ENCODE data around the gene EIF5A.

Gene EIF5A

GRCh38 chr17:7285679-7286078 lies 21.7 kb upstream of the EIF5A start:
- no peak for DNase-seq

GRCh38 chr17:7289256-7290032 lies 18.0 kb upstream of the EIF5A start:
- DNase-seq = no peak

- DNase-seq = no peak
Measured at GRCh38 chr17:7290166-7290565, 17.3 kb upstream of the EIF5A start.

GRCh38 chr17:7290685-7291084 lies 16.7 kb upstream of the EIF5A start:
- DNase-seq = no peak

GRCh38 chr17:7292194-7292593 lies 15.2 kb upstream of the EIF5A start:
- DNase-seq = no peak

- no peak for DNase-seq
Measured at GRCh38 chr17:7292729-7293128, 14.7 kb upstream of the EIF5A start.

GRCh38 chr17:7293159-7293558 lies 14.3 kb upstream of the EIF5A start:
- no peak for DNase-seq

- DNase-seq = no peak
Measured at GRCh38 chr17:7293816-7294613, 13.4 kb upstream of the EIF5A start.

- DNase-seq = no peak
Measured at GRCh38 chr17:7294614-7295153, 12.7 kb upstream of the EIF5A start, which contains the start of gene YBX2. YBX2 (minus strand) TSS chr17:7294639; CDS start chr17:7294500, 139 bp downstream.

GRCh38 chr17:7295230-7296180 lies 11.9 kb upstream of the EIF5A start:
- no peak for DNase-seq

DNA sequence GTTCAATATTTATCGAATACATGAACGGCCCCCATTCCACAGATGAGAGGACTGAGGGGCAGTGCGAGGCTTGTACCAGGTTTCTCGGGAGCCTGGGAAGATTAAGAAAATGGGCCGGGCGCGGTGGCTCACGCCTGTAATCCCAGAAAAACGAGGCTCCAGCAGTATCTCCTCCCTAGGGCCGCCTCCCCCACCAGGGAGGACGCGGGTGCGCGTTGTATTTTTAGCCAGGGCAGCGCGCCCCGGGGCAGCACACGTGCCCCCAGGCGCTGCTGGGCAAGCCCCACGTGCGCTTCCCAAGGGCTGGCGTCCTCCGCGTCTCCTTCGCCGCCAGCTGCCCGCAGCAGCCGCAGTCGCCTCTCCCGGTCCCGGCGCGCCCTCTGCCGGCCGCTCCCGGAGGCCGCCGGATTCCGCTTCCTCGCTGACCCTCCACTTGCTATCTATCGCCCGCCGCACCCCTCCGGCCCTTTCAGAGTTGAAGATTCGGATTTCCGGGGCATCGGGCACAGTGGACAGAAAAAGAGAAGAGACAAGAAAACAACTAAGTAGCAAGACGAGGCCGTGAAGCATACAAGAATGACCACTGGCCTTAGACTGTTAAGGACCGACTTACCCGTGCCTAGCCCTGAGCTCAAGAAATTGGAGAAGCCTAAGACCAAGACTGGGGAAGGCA lies 11.1 kb upstream of the EIF5A start:
- peak; percentile 61 to 72 for DNase-seq

GRCh38 chr17:7304179-7304578 lies 3.2 kb upstream of the EIF5A start:
- no peak for DNase-seq

DNA sequence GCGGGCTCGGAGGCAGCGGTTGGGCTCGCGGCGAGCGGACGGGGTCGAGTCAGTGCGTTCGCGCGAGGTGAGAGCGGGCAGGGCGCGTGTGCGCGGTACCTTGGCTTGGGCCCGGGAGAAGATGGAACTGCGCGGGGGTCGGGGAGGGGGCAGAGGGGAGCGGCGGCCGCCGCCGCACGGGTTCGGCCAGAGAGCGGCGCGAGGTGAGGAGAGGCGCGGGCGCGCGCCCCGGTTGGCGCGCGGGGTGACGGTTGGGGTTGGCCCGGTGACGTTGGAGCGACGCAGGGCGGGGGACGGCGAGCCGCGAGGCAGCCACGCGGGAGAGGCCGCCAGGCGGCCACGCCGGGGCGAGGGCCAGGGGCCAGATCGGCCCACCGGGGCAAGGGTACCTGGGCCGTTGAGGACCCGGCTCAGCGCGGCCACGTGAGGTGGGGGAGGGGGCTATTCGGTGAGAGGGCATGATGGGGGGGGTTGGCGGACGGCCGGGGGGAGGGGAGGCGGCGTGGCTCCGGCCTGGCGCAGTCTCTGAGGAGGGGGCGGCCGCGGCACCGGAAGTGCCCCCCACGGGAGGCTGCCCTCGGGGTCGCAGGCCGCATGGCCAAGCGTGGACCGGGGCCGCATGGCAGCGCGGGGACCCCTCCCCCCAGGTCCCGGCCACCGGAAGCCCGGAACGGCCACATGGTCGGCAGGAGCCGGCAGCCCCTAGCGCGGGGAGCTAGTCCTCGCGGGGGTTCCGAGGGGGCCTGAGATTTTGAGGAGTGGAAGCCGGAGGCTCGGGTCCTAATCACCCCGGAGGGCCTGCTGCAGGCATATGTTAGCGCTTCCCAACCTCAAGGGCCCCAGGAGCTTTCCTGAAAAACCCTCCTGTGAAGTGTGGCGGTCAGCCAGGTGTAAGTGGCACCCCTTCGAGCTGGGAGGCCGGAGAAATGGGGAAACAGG lies 527 bp downstream of the EIF5A start:
- DNase-seq = no peak

DNA sequence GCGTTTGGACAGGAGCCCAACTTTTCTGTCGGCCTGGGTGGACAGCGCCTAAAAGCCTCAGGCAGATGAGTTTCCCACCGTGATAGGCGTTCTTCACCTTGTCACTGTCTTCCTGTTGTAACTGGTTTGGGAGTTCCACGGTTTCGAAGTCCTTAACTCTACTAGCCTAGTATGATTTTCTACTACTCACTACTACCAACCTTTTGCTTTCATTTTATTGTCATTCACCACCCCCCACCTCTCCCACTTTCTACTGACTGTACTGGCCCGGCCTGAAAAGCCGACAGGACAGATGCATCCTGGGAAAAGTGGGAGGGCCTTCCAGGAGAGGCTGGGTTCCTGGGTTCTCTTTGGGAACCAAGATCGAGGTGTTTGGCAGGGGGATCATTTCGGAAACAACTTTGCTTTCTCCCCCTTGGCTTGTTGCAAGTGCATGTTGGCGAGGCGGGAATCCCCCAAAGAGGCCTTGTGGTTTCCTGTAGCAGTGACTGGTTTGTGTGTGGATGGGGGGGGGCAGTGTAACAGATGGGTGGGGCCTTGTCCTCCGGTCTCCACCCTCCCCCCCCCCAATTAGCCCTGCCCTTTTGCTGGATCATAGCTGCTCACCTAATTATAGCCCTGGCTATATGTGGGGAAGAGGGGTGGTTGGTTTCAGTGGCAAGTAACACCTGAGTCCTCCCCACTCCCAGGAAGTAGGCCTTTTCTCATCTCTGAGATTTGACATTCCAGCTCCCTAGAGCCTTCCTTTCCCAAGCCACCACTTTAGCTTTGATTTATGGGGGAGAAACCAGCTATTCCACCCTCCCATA lies 1.4 kb downstream of the EIF5A start:
- DNase-seq = peak; percentile 25 to 28

DNA sequence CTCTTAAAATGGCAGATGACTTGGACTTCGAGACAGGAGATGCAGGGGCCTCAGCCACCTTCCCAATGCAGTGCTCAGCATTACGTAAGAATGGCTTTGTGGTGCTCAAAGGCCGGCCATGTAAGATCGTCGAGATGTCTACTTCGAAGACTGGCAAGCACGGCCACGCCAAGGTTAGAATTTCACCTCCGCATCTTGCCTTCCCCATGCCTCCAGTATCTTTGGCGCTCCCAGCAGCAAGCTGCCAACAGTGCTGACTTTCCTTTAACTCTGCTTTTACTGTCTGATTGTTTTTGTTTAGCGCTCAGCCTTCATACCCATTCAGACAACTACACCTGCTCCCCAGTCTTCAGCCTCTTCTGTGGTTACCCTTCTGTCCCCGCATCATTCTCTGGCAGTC lies 2.2 kb downstream of the EIF5A start:
- DNase-seq = no peak

- no peak for DNase-seq
Measured at GRCh38 chr17:7311110-7311705, 3.8 kb downstream of the EIF5A start.

GRCh38 chr17:7312432-7313087 lies 5.1 kb downstream of the EIF5A start:
- no peak for DNase-seq

- no peak for DNase-seq
Measured at GRCh38 chr17:7313088-7313889, 5.9 kb downstream of the EIF5A start.
